HUES48 (cell line): ENCODE data around the gene CUL7.

Experiments used
- H3K27ac ChIP-seq: one replicate; pipeline ENCODE4 v1.7.0; 2013; ENCODE audit warnings: low read depth, low read length, inconsistent platforms
- H3K27me3 ChIP-seq: 2 replicates; pipeline ENCODE4 v1.6.1; 2013; ENCODE audit warnings: mild to moderate bottlenecking, low read length; ENCODE audit not compliant: control insufficient read depth, insufficient read depth
- H3K36me3 ChIP-seq: 2 replicates; pipeline ENCODE4 v1.6.1; 2013; ENCODE audit warnings: low read length; ENCODE audit not compliant: control insufficient read depth, insufficient read depth
- H3K4me1 ChIP-seq: 2 replicates; pipeline ENCODE4 v1.6.1; 2013; ENCODE audit warnings: mild to moderate bottlenecking, low read length; ENCODE audit not compliant: control insufficient read depth, insufficient read depth
- H3K4me3 ChIP-seq: 2 replicates; pipeline ENCODE4 v1.5.1; 2013; ENCODE audit warnings: mild to moderate bottlenecking, low read depth, low read length
- H3K9ac ChIP-seq: 2 replicates; pipeline ENCODE4 v1.6.1; 2013; ENCODE audit warnings: mild to moderate bottlenecking, low read depth, low read length, moderate library complexity
- H3K9me3 ChIP-seq: 2 replicates; pipeline ENCODE4 v1.6.1; 2013; ENCODE audit warnings: low read length; ENCODE audit not compliant: control insufficient read depth, insufficient read depth

CUL7 gene

DNA sequence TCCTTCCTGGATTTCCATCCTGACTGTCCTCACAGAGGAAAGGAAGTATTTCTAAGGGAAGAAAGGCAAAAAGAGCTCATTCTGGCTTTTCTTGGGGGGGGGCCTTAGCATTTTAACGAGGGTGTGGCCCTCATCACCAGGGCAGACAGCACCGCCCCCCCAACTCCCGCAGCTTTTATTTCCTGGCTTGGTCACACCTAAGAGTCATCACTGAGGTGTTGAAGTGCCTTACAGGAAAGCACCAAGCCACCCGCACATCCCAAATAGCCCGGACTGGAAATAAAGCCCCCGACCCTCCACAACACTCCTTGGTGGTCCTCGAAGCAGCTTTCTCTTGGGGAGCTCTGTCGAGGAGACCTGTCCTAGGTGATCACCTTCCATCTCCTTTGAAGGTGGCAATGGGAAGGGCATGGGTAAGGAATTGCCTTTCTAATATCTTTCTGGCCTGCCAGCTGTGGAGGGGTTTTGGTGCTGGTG, 23.7 kb upstream of the CUL7 start:
- H3K36me3 ChIP-seq = peaks cover 15% of the 10 kb centered on the region
- H3K27me3 ChIP-seq = no peaks in the 10 kb centered on the region
- H3K27ac ChIP-seq = peak overlapping the region; percentile 79
- peak overlapping the region; percentile 86 for H3K9ac ChIP-seq
- H3K4me1 ChIP-seq = peaks cover 28% of the 10 kb centered on the region
- H3K4me3 ChIP-seq = peak overlapping the region; percentile 95
- no peaks in the 10 kb centered on the region for H3K9me3 ChIP-seq

DNA sequence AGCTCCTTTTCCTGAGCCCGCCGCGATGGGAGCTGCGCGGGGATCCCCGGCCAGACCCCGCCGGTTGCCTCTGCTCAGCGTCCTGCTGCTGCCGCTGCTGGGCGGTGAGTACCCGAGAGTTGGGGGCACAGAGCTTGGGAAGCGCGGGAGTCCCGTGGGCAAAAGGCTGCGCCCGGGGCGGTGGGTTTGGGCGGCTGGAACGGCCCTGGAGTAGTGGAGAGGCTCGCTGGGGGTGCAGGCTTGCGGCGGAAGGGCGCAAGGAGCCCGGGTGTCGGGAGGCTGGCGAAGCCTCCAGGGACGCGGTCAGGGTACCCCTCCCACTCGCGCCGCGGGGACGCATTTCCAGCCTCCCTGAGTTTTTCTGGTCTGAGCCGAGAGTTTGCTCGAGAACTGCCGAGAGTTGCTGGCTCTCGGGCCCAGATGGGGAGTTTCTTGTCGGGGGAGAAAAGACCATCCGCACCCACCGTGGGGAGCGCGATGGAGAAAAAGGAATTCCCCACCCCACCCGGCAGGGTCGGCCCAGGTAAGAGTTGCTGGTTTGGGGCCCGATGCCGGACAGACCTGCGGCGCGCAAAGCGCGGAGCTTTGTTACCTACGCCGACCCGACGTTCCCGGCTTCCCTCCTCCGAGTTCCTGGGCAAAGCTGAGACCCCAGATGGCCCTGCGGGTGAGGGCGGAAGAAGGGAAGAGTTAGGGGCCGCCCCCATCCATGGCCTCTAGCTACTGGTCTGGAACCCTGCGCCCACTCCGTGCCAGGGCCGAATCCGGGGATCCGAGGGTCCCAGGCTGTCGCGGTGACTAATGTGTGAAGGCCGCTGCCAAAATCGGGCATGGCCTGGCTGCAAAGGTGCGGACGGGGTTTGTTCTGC, 23.0 kb upstream of the CUL7 start:
- peaks cover 17% of the 10 kb centered on the region for H3K36me3 ChIP-seq
- peaks cover 28% of the 10 kb centered on the region for H3K4me1 ChIP-seq
- peak overlapping the region; percentile 86 for H3K9ac ChIP-seq
- peak overlapping the region; percentile 95 for H3K4me3 ChIP-seq
- H3K27me3 ChIP-seq = no peaks in the 10 kb centered on the region
- H3K27ac ChIP-seq = peak overlapping the region; percentile 79
- H3K9me3 ChIP-seq = no peaks in the 10 kb centered on the region

DNA sequence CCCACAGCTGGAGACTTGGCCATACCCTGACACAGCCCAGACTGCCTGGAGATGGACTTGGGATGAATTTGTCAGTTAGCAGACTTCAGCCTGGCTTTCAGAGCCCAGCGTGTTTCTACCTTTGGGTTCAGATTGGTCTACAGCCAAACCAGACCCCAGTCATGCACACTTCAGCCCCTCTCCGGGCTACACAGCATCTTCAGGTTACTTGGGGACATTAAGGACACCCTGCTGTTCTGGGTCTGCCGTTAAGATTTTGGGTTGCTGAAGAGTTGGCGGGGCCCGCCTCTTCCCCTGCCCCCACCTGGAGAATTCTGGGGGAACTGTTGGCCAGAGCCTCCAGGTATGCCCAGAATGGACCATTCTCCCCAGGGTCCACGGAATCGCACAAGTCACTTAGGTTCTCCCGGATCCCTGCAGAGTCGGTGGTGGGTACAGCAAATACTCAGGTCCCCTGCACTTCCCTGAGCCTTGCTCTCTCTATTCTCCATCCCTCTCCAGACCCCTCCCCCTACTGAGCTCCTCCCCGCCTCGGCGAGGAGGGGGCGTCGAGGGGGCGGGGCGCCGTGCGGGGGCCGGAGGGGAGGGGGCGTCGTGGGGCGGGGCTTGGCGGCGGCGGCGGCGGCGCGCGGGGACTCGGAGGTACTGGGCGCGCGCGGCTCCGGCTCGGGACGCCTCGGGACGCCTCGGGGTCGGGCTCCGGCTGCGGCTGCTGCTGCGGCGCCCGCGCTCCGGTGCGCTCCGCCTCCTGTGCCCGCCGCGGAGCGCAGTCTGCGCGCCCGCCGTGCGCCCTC, 22.2 kb upstream of the CUL7 start, which contains the start of gene PTK7:
PTK7 (plus strand) TSS at position 645 of the 794 bp plus-strand sequence. CDS start 175 bp downstream, outside the sequence.
- peak within 1 kb of the TSS; percentile 86 for H3K27ac ChIP-seq
- peaks cover 17% of the 10 kb centered on the region for H3K36me3 ChIP-seq
- H3K4me1 ChIP-seq = peaks cover 28% of the 10 kb centered on the region
- H3K9ac ChIP-seq = peak within 1 kb of the TSS; percentile 86
- no peaks in the 10 kb centered on the region for H3K27me3 ChIP-seq
- peak within 1 kb of the TSS; percentile 95 for H3K4me3 ChIP-seq
- H3K9me3 ChIP-seq = no peaks in the 10 kb centered on the region

GRCh38 chr6:43074847-43075669, 21.4 kb upstream of the CUL7 start:
- peaks cover 33% of the 10 kb centered on the region for H3K4me1 ChIP-seq
- peak overlapping the region; percentile 86 for H3K27ac ChIP-seq
- H3K36me3 ChIP-seq = peaks cover 19% of the 10 kb centered on the region
- H3K27me3 ChIP-seq = no peaks in the 10 kb centered on the region
- peak overlapping the region; percentile 63 for H3K4me3 ChIP-seq
- no peak overlapping the region for H3K9ac ChIP-seq
- no peaks in the 10 kb centered on the region for H3K9me3 ChIP-seq

DNA sequence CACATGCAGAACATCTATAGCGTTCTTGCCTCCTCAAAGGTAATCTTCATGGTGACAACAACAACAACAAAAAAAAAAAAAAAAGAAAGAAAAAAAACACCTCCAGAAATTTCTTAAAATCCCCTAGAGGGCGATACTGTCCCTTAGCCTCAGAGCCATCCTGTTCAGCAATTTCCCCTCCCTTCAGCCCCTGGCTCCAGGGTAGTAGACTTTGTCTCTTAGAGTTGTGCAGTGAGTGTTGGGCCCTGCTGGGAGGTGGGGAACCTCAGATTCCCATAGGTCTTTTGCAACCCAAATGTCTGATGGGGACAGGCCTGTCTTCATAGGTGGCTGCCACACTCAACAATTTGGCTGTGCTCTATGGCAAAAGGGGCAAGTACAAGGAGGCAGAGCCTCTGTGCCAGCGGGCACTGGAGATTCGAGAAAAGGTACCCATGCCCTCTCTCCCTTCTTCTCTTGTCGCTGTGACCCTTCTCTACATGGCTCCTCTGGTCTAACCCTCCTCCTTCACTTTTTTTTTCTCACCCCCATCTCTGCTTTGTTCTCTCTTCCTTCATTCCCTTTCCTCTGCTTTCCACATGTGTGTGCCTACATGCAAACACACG, 16.5 kb upstream of the CUL7 start:
- peaks cover 8% of the 10 kb centered on the region; the same call in 1 of the 2 replicates for H3K4me1 ChIP-seq
- H3K4me3 ChIP-seq = no peak overlapping the region
- no peaks in the 10 kb centered on the region for H3K9me3 ChIP-seq
- H3K36me3 ChIP-seq = peaks cover 31% of the 10 kb centered on the region
- no peaks in the 10 kb centered on the region for H3K27me3 ChIP-seq
- no peak overlapping the region for H3K27ac ChIP-seq
- no peak overlapping the region for H3K9ac ChIP-seq

- Histone ChIP-seq H3K9ac (no peak overlapping the region), H3K4me3 (no peak overlapping the region), H3K9me3 (no peaks in the 10 kb centered on the region), H3K4me1 (peaks cover 6% of the 10 kb centered on the region), H3K36me3 (peaks cover 19% of the 10 kb centered on the region), H3K27me3 (no peaks in the 10 kb centered on the region), H3K27ac (no peak overlapping the region)
Measured at GRCh38 chr6:43062818-43063217, 9.2 kb upstream of the CUL7 start.

DNA sequence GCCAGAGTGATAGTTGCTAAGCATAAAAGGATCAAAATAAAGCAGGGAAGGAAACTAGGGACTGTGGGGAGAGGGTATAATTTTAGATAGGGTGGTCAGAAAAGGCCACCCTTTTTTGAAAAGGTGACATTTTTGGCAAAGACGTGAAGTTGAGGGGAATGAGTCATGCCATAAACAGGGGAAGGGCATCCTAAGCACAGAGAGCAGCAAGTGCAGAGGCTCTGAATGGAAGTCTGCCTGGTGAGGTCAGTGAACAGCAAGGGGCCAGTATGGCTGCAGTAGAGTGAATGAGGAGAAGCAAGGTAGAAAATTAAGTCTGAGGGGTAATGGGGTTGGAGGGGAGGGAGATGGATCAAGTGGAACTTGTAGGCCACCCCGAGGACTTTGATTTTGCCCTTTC, 8.2 kb upstream of the CUL7 start:
- no peak overlapping the region for H3K4me3 ChIP-seq
- H3K9ac ChIP-seq = no peak overlapping the region
- H3K9me3 ChIP-seq = no peaks in the 10 kb centered on the region
- H3K4me1 ChIP-seq = peaks cover 6% of the 10 kb centered on the region
- H3K27ac ChIP-seq = no peak overlapping the region
- no peaks in the 10 kb centered on the region for H3K27me3 ChIP-seq
- H3K36me3 ChIP-seq = peaks cover 24% of the 10 kb centered on the region

- Histone ChIP-seq H3K9ac (no peak overlapping the region), H3K27me3 (no peaks in the 10 kb centered on the region), H3K27ac (no peak overlapping the region), H3K9me3 (no peaks in the 10 kb centered on the region), H3K4me1 (peaks cover 6% of the 10 kb centered on the region), H3K36me3 (peaks cover 24% of the 10 kb centered on the region), H3K4me3 (peak overlapping the region; percentile 98; the same call in 1 of the 2 replicates)
Measured at GRCh38 chr6:43060755-43061633, 7.3 kb upstream of the CUL7 start.

DNA sequence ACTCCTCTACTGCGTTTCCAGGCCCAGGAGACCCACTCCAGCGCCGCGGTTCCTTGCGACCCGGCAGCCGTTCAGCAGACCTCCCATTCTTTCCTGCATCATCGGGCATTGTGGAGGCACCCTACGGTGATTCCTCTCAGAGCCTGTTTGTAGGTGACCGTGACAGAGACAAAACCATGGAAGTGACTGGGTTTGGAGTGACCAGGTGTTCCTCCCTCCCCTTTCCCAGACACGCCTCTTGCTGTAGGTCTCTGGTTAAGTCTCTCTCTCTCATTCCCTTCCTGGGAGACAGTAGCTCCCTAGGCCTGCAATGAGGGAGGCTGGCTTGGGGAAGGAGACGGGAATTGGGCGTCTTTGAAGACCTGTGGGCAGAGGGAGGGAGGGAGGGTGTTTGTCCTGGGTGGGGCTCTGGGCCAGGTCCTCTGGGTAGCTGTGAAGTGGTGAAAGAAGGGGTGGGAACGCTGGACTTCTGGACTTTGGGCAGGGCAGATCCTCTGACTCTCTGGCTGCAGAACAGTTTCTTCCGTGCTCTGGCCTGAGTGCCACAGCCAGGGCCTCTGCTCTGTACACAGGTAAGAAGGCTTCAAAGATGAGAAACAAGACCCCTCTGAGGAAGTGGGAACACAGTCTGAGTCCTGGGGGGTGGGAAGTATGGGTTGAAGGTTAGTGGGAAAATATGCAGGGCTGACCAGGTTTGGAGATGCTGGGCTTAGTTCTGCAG, 6.5 kb upstream of the CUL7 start:
- no peaks in the 10 kb centered on the region for H3K27me3 ChIP-seq
- H3K4me1 ChIP-seq = peaks cover 6% of the 10 kb centered on the region
- peak overlapping the region; percentile 98 for H3K4me3 ChIP-seq
- no peaks in the 10 kb centered on the region for H3K9me3 ChIP-seq
- peaks cover 28% of the 10 kb centered on the region for H3K36me3 ChIP-seq
- peak overlapping the region; percentile 84; the same call in 1 of the 2 replicates for H3K9ac ChIP-seq
- H3K27ac ChIP-seq = peak overlapping the region; percentile 95
